NCI-H146 treated with DMSO at 0.1 percent for 48 hours (cell line): ENCODE results near the gene GTF3C1.
"Not testable (repeated sequence)": the region's sequence is repeated elsewhere in the genome, so short reads cannot be mapped to it uniquely, and the experiment has no call there.

Experiments used
- DNase-seq: peaks from one replicate; lab custom pipeline; 2025; ENCODE audit not compliant: unreplicated experiment; lab: John Stamatoyannopoulos, UW

The GTF3C1 gene

GRCh38 chr16:27448532-27449433, 100.9 kb downstream of the GTF3C1 start:
- no peak for DNase-seq

DNA sequence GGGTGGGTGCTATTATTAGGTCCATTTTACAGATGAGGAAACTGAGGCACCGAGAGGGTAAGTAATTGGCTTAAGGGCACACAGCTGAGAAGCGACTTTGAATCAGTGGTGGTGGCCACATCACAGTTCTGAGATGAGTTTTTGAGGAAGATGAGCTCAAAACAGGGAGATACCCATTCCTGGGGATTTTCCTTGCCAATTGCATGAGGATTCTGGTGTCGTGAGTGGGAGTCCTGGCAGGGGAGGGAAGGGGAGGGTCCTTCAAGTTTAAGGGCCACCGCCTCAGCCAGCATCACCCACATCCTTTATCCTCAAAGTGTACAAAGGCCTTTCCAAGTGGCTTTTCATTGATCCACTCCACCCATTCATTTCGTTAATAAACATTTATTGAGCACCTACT, 102.4 kb downstream of the GTF3C1 start:
- no peak for DNase-seq

GRCh38 chr16:27446721-27447120, 103.0 kb downstream of the GTF3C1 start:
- no peak for DNase-seq

GRCh38 chr16:27445502-27446175, 104.1 kb downstream of the GTF3C1 start:
- DNase-seq: no peak

- DNase-seq: no peak
Observed at GRCh38 chr16:27444470-27444869, 105.2 kb downstream of the GTF3C1 start.

DNA sequence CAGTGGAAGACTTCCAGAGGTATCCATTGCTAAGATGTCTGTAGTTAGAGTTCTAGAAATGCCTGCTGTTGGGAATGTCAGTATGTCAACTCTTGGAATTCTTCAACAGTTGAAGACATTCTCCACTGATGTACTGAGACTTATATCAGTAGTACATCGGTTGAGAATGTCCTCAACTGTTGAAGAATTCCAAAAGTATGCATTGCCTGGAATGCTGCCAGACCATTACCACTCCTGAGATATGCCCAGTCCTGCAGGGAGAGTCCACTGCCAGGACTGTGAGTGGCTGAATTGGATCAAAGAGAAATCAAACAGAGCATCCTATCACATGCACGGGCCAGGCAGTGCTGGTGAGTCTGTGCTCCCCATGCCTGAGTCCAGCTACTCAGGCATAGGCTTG, 105.7 kb downstream of the GTF3C1 start:
- no peak for DNase-seq

- DNase-seq: no peak
Observed at GRCh38 chr16:27441998-27442397, 107.7 kb downstream of the GTF3C1 start.

- no peak for DNase-seq
Observed at GRCh38 chr16:27441276-27441675, 108.4 kb downstream of the GTF3C1 start.

DNA sequence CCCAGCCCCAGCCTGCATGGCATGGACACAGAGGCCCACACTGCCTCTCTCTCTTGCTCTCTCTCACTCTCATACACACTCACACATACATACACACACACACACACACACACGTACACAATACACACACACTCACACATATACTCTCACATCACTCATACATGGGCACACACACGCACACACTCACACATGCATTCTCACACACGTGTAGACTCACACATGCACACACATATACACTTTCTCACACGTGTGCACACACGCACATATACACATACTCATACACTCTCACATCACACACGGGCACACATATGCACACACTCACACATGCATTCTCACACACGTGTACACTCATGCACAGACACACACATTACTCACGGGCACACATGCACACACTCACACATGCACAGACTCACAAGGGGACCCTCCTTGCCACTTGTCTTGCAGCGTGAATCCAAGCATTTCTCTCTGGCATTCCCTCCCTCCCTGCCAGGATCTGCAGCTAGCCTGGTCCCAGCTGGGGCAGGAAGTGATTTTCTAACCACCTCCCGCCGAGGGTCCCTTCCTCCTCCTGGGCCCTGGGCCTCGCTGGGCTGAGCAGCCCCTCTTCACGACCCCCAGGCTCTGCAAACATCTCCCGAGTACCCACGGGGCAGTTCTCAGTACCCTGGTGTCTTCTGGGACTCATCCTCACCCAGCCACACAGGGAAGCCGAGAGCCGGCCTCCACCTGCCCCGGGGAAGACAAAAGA, 110.3 kb downstream of the GTF3C1 start:
- DNase-seq: no peak

GRCh38 chr16:27437946-27438345, 111.8 kb downstream of the GTF3C1 start:
- DNase-seq: no peak

DNA sequence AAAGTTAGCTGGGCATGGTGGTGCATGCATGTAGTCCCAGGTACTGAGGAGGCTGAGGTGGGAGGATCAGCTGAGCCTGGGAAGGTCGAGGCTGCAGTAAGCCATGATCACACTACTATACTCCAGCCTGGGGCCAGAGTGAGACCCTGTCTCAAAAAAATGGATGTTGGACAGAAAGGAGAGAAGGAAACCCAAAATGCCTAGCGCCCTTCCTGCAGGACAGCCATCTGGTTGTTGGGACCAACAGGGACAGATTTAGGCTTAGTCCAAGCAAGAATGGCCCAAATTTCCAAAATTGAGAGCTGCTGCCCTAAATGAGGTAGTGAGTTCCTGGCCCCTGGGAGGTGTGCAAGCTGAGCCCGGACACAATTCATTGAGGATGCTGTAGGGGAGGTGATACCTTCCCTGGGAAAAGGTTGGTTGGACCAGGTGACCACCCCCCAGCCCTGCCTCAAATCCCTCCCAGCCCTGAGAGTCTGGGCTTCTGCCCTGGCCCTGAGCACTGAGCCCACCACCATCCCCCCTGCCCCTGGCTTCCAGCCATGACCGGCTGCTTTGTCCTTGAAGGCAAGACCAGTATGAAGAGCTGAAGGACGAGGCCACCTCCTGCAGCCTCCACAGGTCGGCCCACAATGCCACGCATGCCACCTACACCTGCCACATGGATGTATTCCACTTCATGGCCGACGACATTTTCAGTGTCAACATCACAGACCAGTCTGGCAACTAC, 112.6 kb downstream of the GTF3C1 start:
- DNase-seq: no peak

GRCh38 chr16:27436065-27436464, 113.6 kb downstream of the GTF3C1 start:
- DNase-seq: no peak

GRCh38 chr16:27435146-27435545, 114.6 kb downstream of the GTF3C1 start:
- not testable (repeated sequence) for DNase-seq

DNA sequence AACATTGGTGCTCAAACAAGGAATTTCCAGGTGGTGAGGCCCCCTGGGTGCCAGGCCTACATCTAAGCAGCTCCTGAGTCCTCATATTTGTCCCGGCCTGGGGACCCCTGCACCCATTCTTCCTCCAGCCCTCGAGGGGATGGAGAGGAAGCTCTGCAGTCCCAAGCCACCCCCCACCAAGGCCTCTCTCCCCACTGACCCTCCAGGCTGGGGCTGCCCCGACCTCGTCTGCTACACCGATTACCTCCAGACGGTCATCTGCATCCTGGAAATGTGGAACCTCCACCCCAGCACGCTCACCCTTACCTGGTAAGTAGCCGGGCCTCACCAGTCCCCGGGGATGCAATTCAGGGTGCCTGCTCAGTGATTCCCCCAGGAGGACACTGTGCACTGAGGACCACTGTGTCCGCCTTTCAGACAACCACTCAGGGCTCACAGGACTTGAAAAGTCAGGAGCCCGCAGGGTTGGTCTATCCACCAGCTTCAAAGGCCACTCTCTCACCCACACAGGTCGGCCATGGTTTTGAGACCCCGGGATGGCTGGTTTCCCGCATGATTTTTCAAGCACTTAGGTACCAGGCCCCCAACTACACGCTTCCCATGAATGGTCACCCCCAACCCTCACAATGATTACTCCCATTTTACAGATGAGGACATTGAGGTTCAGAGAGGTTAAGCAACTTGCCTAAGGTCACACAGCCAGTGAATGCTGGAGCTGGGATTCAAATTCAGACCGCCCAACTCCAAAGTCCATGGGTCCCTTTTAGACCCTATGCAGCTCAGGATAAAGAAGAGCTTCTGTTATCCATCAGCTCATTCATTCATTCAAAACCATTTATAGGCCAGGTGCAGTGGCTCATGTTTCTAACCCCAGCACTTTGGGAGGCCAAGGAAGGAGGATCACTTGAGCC, 115.3 kb downstream of the GTF3C1 start:
- DNase-seq: no peak

- DNase-seq: no peak
Observed at GRCh38 chr16:27433636-27434035, 116.1 kb downstream of the GTF3C1 start.

GRCh38 chr16:27433191-27433590, 116.5 kb downstream of the GTF3C1 start:
- DNase-seq: not testable (repeated sequence)

GRCh38 chr16:27432558-27432957, 117.2 kb downstream of the GTF3C1 start:
- DNase-seq: no peak

DNA sequence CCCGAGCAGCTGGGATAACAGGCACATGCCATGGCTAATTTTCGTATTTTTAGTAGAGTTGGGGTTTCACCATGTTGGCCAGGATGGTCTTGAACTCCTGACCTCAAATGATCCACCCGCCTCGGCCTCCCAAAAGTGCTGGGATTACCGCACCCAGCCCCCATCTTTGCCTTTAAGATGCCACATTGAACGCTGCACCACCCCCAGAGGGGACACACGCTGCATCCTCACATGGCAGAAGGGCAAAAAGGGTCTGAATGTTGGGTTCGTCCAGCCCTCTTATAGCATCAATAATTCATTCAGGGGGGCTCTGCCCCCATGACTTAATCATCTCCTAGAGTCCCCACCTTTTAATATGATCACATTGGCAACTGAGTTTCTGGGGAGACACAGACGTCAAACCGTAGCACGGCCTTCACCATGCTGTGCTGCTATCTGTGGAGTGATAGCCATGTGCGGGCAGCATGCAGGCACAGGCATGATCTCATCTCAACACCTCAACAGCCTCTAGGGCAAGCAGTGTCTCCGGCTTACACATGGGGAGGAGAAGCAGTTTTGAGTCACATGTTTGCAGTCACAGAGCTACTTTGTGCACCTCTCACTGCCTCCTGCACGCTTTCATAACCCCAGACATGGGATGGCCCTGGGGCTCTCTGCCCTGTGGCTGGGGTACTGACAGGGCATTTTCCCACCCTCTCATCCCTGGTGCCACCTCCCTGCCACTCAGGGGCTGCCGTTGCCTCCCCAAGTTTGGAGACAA, 117.8 kb downstream of the GTF3C1 start:
- DNase-seq: no peak

GRCh38 chr16:27430923-27431484, 118.7 kb downstream of the GTF3C1 start:
- no peak for DNase-seq
